OCI-LY3 (cell line): ENCODE measurements around the gene ATXN7.

Experiments
- H2AFZ ChIP-seq: fragments of 200-600, 300-600 bp; shearing (Covaris generic); 2 replicates; pipeline ENCODE4 v1.6.0; 2014; ENCODE audit warnings: antibody characterized with exemption, low read depth, low read length
- H3K27ac ChIP-seq: fragments of 200-600, 300-600 bp; sonication (generic); 2 replicates; pipeline ENCODE4 v1.5.1; 2014; ENCODE audit warnings: mild to moderate bottlenecking, low read length, moderate library complexity, mixed read lengths
- H3K27me3 ChIP-seq: fragments of 200-600, 300-600 bp; sonication (generic); 2 replicates; pipeline ENCODE4 v1.6.1; 2014; ENCODE audit warnings: low read depth, low read length, mixed read lengths
- H3K36me3 ChIP-seq: fragments of 200-600, 300-600 bp; sonication (generic); replicated peaks from 2 replicates; pipeline ENCODE3; 2014; ENCODE audit warnings: low read depth, low read length, mixed read lengths
- H3K4me1 ChIP-seq: fragments of 300-600, 200-600 bp; sonication (generic); 2 replicates; pipeline ENCODE4 v1.6.1; 2014; ENCODE audit warnings: low read length, mixed read lengths
- H3K4me2 ChIP-seq: fragments of 200-600, 300-600 bp; sonication (generic); 2 replicates; pipeline ENCODE4 v1.6.1; 2014; ENCODE audit warnings: low read length, mixed read lengths
- H3K4me3 ChIP-seq: fragments of 300-600, 200-600 bp; sonication (generic); 2 replicates; pipeline ENCODE4 v1.5.1; 2014; ENCODE audit warnings: antibody characterized with exemption, mild to moderate bottlenecking, low read length, moderate library complexity
- H3K79me2 ChIP-seq: fragments of 300-600, 200-600 bp; shearing (Covaris generic); 2 replicates; pipeline ENCODE4 v1.6.1; 2014; ENCODE audit warnings: mild to moderate bottlenecking, low read length, mixed read lengths
- H3K9ac ChIP-seq: fragments of 300-600, 200-600 bp; shearing (Covaris generic); 2 replicates; pipeline ENCODE4 v1.6.0; 2014; ENCODE audit warnings: mild to moderate bottlenecking, low read length, moderate library complexity
- H3K9me3 ChIP-seq: fragments of 200-600, 300-600 bp; shearing (Covaris generic); 2 replicates; pipeline ENCODE4 v1.6.1; 2014; ENCODE audit warnings: low read length, mixed read lengths; ENCODE audit not compliant: insufficient read depth
- H4K20me1 ChIP-seq: fragments of 200-600, 300-600 bp; sonication (generic); 2 replicates; pipeline ENCODE4 v1.6.1; 2016; ENCODE audit warnings: low read length, mixed read lengths; ENCODE audit not compliant: insufficient read depth
- CTCF ChIP-seq: fragments of 200-600, 300-600 bp; sonication (generic); IDR thresholded peaks from 2 replicates; pipeline ENCODE4 v1.5.1; 2014; ENCODE audit warnings: antibody characterized with exemption, low read length, low read depth
- EZH2phosphoT487 ChIP-seq: fragments of 200-600 bp; shearing (Covaris generic); IDR thresholded peaks from 2 replicates; pipeline ENCODE4 v1.6.1; 2018; ENCODE audit warnings: antibody characterized with exemption, mixed run types, low read depth

ATXN7 gene

GRCh38 chr3:64019879-64020278 lies 156.2 kb downstream of the ATXN7 start:
- TF ChIP-seq EZH2phosphoT487, result no peak
- no peak for TF ChIP-seq CTCF
- H3K27me3 ChIP-seq, result peaks cover 7% of the 10 kb centered on the region; the same call in 1 of the 2 replicates
- peaks cover 32% of the 10 kb centered on the region for H3K79me2 ChIP-seq
- no peak overlapping the region for H2AFZ ChIP-seq
- H3K4me3 ChIP-seq, result no peak overlapping the region
- H3K27ac ChIP-seq, result no peak overlapping the region
- peaks cover 56% of the 10 kb centered on the region for H3K36me3 ChIP-seq
- H3K4me2 ChIP-seq, result no peak overlapping the region
- H3K4me1 ChIP-seq, result peaks cover 16% of the 10 kb centered on the region
- H3K9me3 ChIP-seq, result no peaks in the 10 kb centered on the region
- peaks cover 4% of the 10 kb centered on the region; the same call in 1 of the 2 replicates for H4K20me1 ChIP-seq
- no peak overlapping the region for H3K9ac ChIP-seq

- H3K9ac ChIP-seq, result peak overlapping the region; percentile 85
- TF ChIP-seq EZH2phosphoT487 (no peak), CTCF (no peak)
- peaks cover 32% of the 10 kb centered on the region for H3K79me2 ChIP-seq
- H3K36me3 ChIP-seq, result peaks cover 41% of the 10 kb centered on the region
- peak overlapping the region; percentile 94 for H3K4me2 ChIP-seq
- peak overlapping the region; percentile 93 for H3K4me3 ChIP-seq
- H2AFZ ChIP-seq, result no peak overlapping the region
- peaks cover 16% of the 10 kb centered on the region for H3K4me1 ChIP-seq
- H3K27ac ChIP-seq, result no peak overlapping the region
- peaks cover 9% of the 10 kb centered on the region; the same call in 1 of the 2 replicates for H3K27me3 ChIP-seq
- H3K9me3 ChIP-seq, result no peaks in the 10 kb centered on the region
- H4K20me1 ChIP-seq, result peaks cover 4% of the 10 kb centered on the region; the same call in 1 of the 2 replicates
Measured at GRCh38 chr3:64021922-64022321, 158.3 kb downstream of the ATXN7 start.

- no peaks in the 10 kb centered on the region for H3K9me3 ChIP-seq
- peak overlapping the region; percentile 93 for H3K4me3 ChIP-seq
- TF ChIP-seq CTCF, result no peak
- no peak for TF ChIP-seq EZH2phosphoT487
- H3K9ac ChIP-seq, result peak overlapping the region; percentile 85
- peaks cover 16% of the 10 kb centered on the region for H3K4me1 ChIP-seq
- H3K79me2 ChIP-seq, result peaks cover 32% of the 10 kb centered on the region
- peaks cover 14% of the 10 kb centered on the region; the same call in 1 of the 2 replicates for H3K27me3 ChIP-seq
- H2AFZ ChIP-seq, result peak overlapping the region; percentile 83
- peaks cover 34% of the 10 kb centered on the region for H3K36me3 ChIP-seq
- peaks cover 4% of the 10 kb centered on the region; the same call in 1 of the 2 replicates for H4K20me1 ChIP-seq
- peak overlapping the region; percentile 32 for H3K27ac ChIP-seq
- H3K4me2 ChIP-seq, result peak overlapping the region; percentile 94
Measured at GRCh38 chr3:64022451-64023186, 159.0 kb downstream of the ATXN7 start.

GRCh38 chr3:64023187-64023860 lies 159.7 kb downstream of the ATXN7 start, which contains the start of gene PSMD6:
Gene PSMD6, minus strand, starts transcription at chr3:64023494. Its CDS starts 75 bp downstream, at chr3:64023419.
- peak within 1 kb of the TSS; percentile 94 for H3K4me2 ChIP-seq
- H4K20me1 ChIP-seq, result peaks cover 4% of the 10 kb centered on the region; the same call in 1 of the 2 replicates
- peaks cover 32% of the 10 kb centered on the region for H3K79me2 ChIP-seq
- TF ChIP-seq CTCF (peak; percentile 99), EZH2phosphoT487 (no peak)
- H3K27ac ChIP-seq, result peak within 1 kb of the TSS; percentile 36
- peak within 1 kb of the TSS; percentile 93 for H3K4me3 ChIP-seq
- peak within 1 kb of the TSS; percentile 100 for H2AFZ ChIP-seq
- H3K36me3 ChIP-seq, result peaks cover 27% of the 10 kb centered on the region
- H3K27me3 ChIP-seq, result peaks cover 21% of the 10 kb centered on the region
- no peaks in the 10 kb centered on the region for H3K9me3 ChIP-seq
- H3K4me1 ChIP-seq, result peaks cover 16% of the 10 kb centered on the region
- peak within 1 kb of the TSS; percentile 85 for H3K9ac ChIP-seq
